NCI-H748 (cell line): ENCODE results near the gene OSBPL5.

Source experiments
- DNase-seq: peaks from one replicate; lab custom pipeline; 2025; ENCODE audit not compliant: unreplicated experiment; lab: John Stamatoyannopoulos, UW

Gene OSBPL5

GRCh38 chr11:3041699-3042441 lies 123.2 kb downstream of the OSBPL5 start:
- no peak for DNase-seq

- DNase-seq = no peak
These were observed 124.2 kb downstream of the OSBPL5 start for GRCh38 chr11:3040881-3041280.

- DNase-seq = no peak
These were observed 127.2 kb downstream of the OSBPL5 start for GRCh38 chr11:3037945-3038271.
